Neural crest cell (in vitro differentiated cells): ENCODE measurements around the gene IRX5. TPM values are rescaled to one million over a fixed set of nuclear protein-coding genes. Genes with fewer than 3 reads are reported as not detected.

Source experiments
- DNase-seq: peaks from one replicate; pipeline ENCODE4 v3.0.0; 2021; ENCODE audit warnings: low read depth, mixed read lengths, low spot score
- H3K27ac Mint-ChIP-seq: one replicate; pipeline ENCODE4 v1.8.0; 2021; ENCODE audit warnings: mild to moderate bottlenecking, mixed read lengths; ENCODE audit not compliant: unreplicated experiment
- H3K27me3 Mint-ChIP-seq: 2 replicates; pipeline ENCODE4 v1.8.0; 2021; ENCODE audit warnings: low read depth, mild to moderate bottlenecking, mixed read lengths
- H3K36me3 Mint-ChIP-seq: 2 replicates; pipeline ENCODE4 v1.8.0; 2021; ENCODE audit warnings: low read depth, mild to moderate bottlenecking, mixed read lengths
- H3K4me1 Mint-ChIP-seq: 2 replicates; pipeline ENCODE4 v1.8.0; 2021; ENCODE audit warnings: mixed read lengths
- H3K4me3 Mint-ChIP-seq: one replicate; pipeline ENCODE4 v1.8.0; 2021; ENCODE audit warnings: mild to moderate bottlenecking, mixed read lengths
- H3K9me3 Mint-ChIP-seq: 2 replicates; pipeline ENCODE4 v1.8.0; 2021; ENCODE audit warnings: mixed read lengths
- total RNA-seq: library from RNA; stranded (reverse); gene quantifications from 2 replicates; pipeline ENCODE4 v1.2.1, GENCODE V29; 2021
- TF ChIP-seq, protein P1 (sequence below): fragments of 200-600 bp; sonication (generic); conservative IDR thresholded peaks from 2 replicates; pipeline ENCODE4 v1.5.0; 2021; ENCODE audit warnings: antibody characterized with exemption, mild to moderate bottlenecking

IRX5 gene
- total RNA-seq, 1 donor from 2014 or later: 14.9 TPM

GRCh38 chr16:54976651-54977200, 46.1 kb downstream of the IRX5 start:
- no peaks in the 10 kb centered on the region for H3K27me3 Mint-ChIP-seq
- no peak overlapping the region for H3K4me3 Mint-ChIP-seq
- no peak for DNase-seq
- H3K4me1 Mint-ChIP-seq: peaks cover 19% of the 10 kb centered on the region
- TF ChIP-seq, protein P1, sequence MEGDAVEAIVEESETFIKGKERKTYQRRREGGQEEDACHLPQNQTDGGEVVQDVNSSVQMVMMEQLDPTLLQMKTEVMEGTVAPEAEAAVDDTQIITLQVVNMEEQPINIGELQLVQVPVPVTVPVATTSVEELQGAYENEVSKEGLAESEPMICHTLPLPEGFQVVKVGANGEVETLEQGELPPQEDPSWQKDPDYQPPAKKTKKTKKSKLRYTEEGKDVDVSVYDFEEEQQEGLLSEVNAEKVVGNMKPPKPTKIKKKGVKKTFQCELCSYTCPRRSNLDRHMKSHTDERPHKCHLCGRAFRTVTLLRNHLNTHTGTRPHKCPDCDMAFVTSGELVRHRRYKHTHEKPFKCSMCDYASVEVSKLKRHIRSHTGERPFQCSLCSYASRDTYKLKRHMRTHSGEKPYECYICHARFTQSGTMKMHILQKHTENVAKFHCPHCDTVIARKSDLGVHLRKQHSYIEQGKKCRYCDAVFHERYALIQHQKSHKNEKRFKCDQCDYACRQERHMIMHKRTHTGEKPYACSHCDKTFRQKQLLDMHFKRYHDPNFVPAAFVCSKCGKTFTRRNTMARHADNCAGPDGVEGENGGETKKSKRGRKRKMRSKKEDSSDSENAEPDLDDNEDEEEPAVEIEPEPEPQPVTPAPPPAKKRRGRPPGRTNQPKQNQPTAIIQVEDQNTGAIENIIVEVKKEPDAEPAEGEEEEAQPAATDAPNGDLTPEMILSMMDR: no peak
- H3K9me3 Mint-ChIP-seq: no peaks in the 10 kb centered on the region
- H3K36me3 Mint-ChIP-seq: no peaks in the 10 kb centered on the region
- H3K27ac Mint-ChIP-seq: no peak overlapping the region

- no peak overlapping the region for H3K4me3 Mint-ChIP-seq
- peaks cover 24% of the 10 kb centered on the region for H3K4me1 Mint-ChIP-seq
- H3K27ac Mint-ChIP-seq: no peak overlapping the region
- TF ChIP-seq, protein P1: no peak
- no peaks in the 10 kb centered on the region for H3K27me3 Mint-ChIP-seq
- H3K9me3 Mint-ChIP-seq: no peaks in the 10 kb centered on the region
- H3K36me3 Mint-ChIP-seq: no peaks in the 10 kb centered on the region
- no peak for DNase-seq
Observed at GRCh38 chr16:54977211-54977610, 46.5 kb downstream of the IRX5 start.

- TF ChIP-seq, protein P1: no peak
- H3K36me3 Mint-ChIP-seq: no peaks in the 10 kb centered on the region
- H3K4me1 Mint-ChIP-seq: peaks cover 48% of the 10 kb centered on the region
- H3K9me3 Mint-ChIP-seq: no peaks in the 10 kb centered on the region
- peaks cover 3% of the 10 kb centered on the region for H3K27me3 Mint-ChIP-seq
- H3K27ac Mint-ChIP-seq: no peak overlapping the region
- DNase-seq: no peak
- H3K4me3 Mint-ChIP-seq: no peak overlapping the region
Observed at GRCh38 chr16:54980821-54981220, 50.2 kb downstream of the IRX5 start.
